Endometrial microvascular endothelial cells (primary cell): Measurements from ENCODE around the gene ITFG1. TPM values are rescaled to one million over a fixed set of nuclear protein-coding genes. Genes with fewer than 3 reads are reported as not detected.
"Not testable (repeated sequence)": the region's sequence is repeated elsewhere in the genome, so short reads cannot be mapped to it uniquely, and the experiment has no call there.

ENCODE experiments used
- in situ Hi-C: cut with HindIII; loops from 2 replicates; pipeline ENCODE4 v1.10.0; 2017; ENCODE audit warnings: low sequenced_read_pairs, low pct_unique_long_range_greater_than_20kb; ENCODE audit errors: inconsistent ontology term
- total RNA-seq: library from RNA; depleted of rRNA; stranded (reverse); fragments of >200 nt; gene quantifications from one replicate; pipeline ENCODE4 v1.2.3, GENCODE V29; 2015; ENCODE audit errors: inconsistent ontology term

ITFG1 gene
- total RNA-seq, 1 donor from 2014 or later = 44.6 TPM

DNA sequence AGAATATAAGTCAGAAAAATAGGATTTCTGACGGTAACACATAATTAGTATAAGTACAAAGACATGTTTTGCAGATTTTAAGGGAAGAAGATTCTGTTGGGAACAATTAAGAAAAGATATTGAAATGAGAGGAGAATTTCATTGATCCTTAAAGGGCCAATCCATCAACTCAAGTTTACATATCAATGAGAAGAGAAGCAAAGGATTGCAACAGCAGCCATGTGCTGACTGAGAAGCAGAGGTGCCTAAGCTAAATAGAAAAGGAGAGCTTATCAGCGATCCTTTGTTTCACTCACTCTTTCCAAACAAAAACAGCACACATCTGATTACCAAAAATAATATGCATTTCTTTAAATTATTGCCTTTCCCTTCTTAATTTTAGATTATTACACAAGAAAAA is 94.6 kb downstream of the ITFG1 start:
- in situ Hi-C loops = no loop called here

DNA sequence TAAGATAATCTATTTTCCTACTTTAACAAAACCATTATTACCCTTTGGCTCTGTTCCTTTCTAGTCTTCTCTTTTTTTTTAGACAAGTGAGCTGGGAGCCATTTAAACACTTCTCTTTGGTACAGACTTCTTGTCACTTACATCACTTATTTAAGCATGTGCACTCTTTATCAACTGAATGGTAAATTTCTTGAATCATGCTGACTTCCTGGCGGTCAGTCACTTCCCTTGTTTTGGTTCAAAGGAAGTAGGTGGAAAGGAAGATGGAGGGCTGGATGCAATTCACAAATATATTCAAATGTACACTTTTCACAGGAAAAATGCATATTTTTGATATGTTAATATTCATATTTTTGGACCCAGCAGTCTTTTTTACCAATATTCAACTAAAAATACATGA is 97.1 kb downstream of the ITFG1 start:
- in situ Hi-C loops = no loop called here

DNA sequence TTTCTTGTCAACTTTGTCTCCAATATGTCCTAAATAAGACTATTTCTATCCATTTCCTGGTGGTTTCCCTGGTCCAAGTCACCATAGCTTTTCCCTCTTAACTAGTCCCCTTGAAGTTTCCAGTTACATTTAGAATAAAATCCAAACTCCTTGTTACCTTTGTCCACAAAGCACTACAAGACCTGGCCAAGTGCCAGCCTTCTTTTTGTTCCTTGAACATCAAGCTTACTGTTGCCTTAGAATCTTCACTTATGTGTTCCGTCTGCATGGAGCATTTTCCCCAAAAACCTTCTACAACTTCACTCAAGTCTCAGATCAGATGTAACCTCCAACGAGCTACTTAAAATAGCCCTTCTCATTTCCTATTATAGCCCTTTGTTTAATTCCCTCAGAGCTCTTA is 101.4 kb downstream of the ITFG1 start:
- in situ Hi-C loops = no loop called here

DNA sequence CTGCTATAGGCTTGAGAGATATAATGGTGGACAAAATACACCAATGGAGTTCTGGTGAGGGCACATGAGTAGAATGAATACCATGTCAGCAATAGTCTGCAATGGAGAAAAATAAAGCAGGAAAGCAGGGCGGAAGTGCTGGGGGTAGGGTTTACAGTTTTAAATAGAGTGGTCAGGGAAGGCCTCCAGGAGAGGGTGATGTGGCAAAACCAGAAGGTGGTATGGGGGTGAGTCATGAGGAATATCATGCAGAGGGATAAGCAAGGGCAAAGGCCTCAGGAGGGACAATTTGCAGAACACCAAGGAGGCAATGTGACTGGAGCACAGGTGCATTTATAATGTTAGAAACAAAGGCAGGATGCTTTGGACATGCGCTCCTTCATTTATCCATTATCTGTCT is 102.0 kb downstream of the ITFG1 start:
- in situ Hi-C loops = no loop called here

DNA sequence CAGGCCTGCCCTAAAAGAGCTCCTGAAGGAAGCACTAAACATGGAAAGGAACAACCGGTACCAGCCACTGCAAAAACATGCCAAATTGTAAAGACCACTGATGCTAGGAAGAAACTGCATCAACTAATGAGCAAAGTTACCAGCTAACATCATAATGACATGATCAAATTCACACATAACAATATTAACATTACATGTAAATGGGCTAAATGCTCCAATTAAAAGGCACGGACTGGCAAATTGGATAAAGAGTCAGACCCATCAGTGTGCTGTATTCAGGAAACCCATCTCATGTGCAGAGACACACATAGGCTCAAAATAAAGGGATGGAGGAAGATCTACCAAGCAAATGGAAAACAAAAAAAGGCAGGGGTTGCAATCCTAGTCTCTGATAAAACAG is 111.8 kb downstream of the ITFG1 start:
- in situ Hi-C loops = not testable (repeated sequence)

DNA sequence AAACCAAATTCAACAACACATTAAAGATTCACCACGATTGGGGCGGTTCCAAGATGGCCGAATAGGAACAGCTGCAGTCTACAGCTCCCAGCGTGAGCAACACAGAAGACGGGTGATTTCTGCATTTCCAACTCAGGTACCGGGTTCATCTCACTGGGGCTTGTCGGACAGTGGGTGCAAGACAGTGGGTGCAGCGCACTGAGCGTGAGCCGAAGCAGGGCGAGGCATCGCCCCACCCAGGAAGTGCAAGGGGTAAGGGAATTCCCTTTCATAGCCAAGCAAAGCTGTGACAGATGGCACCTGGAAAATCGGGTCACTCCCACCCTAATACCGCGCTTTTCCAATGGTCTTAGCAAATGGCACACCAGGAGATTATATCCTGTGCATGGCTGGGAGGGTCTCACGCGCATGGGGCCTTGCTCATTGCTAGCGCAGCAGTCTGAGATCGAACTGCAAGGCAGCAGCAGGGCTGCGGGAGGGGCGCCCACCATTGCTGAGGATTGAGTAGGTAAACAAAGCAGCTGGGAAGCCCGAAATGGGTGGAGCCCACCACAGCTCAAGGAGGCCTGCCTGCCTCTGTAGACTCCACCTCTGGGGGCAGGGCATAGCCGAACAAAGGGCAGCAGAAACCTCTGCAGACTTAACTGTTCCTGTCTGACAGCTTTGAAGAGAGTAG is 113.7 kb downstream of the ITFG1 start:
- in situ Hi-C loops = not testable (repeated sequence)

DNA sequence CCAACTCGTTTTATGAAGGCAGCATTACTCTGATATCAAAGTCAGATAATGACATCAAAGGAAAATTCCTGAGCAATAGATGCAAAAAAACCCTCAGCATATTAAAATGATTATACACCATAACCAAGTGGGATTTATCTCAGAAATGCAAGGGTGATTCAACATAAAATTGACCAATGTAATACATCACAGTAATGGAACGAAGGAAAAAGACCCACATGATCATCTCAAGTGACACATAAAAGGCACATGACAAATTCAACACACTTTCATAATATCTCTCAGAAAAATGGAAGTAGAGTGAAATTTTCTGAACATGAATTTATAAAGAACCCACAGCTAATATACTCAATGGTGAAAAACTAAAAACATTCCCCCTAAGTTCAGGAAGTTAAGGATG is 118.8 kb downstream of the ITFG1 start:
- in situ Hi-C loops = no loop called here

DNA sequence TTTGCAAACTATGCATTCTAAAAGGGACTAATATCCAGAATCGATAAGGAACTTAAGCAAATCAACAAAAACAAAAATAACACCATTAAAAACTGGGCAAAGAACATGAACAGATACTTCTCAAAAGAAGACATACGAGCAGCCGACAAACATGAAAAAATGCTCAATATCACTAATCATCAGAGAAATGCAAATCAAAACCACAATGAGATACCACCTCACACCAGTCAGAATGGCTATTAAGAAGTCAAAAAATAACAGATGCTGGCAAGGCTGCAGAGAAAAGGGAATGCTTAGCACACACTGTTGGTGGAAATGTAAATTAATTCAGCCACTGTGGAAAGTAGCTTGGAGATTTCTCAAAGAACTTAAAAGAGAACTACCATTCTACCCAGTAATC is 130.3 kb downstream of the ITFG1 start:
- in situ Hi-C loops = not testable (repeated sequence)

DNA sequence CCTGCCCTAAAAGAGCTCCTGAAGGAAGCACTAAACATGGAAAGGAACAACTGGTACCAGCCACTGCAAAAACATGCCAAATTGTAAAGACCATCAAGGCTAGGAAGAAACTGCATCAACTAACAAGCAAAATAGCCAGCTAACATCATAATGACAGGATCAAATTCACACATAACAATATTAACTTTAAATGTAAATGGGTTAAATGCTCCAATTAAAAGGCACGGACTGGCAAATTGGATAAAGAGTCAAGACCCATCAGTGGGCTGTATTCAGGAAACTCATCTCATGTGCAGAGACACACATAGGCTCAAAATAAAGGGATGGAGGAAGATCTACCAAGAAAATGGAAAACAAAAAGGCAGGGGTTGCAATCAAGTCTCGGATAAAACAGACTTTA is 136.6 kb downstream of the ITFG1 start:
- in situ Hi-C loops = not testable (repeated sequence)

DNA sequence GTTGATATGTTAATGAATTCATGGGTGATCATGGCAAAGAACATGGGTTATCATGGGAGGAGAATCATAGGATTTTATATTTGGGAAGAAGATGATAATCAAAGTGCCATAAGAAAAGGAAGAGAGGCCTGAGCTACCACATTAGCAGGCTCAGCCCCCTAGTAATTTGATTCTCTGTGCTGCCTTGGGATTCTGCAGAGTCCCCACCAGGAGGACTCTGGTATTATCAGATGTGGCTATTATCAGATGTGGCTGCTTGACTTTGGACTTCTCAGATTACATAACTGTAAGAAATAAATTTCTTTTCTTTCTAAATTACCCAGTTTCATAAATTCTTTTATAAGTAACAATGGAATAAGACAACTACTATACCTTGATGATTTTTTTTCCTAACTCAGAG is 137.6 kb downstream of the ITFG1 start:
- in situ Hi-C loops = no loop called here

DNA sequence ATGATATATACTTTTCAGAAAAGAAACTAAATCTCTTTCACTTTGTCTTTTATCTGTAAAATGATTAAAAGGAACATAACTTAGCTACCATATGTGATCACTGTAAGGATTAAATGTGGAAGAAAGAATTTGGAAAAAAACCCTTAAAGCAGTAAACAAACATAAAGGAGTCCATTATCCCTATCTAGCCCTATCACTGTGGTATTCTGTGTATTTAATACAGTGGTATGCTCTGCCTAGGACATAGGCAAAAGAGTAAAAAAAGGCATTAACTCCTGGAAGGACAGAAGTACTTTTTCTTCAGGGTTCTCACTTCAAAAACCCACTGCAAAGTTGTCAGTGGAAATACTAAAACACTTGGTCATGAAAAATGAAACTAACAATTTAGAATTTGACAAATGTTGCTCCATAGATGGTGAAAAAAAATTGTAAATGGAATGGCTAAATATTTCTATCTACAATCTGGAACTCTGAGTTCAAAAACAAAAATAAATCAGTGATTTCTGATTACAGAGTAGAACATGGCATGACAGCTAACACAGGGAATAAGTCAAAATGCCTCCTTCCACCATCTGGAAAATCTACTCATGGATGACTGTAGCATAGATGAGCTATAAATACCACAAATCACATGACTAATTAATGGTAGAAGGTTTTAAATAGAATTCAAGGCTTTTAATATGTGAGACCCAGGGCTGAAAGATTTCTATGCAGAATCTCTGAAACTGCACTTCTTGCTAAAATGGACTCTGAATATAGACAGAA is 140.1 kb downstream of the ITFG1 start:
- in situ Hi-C loops = no loop called here

DNA sequence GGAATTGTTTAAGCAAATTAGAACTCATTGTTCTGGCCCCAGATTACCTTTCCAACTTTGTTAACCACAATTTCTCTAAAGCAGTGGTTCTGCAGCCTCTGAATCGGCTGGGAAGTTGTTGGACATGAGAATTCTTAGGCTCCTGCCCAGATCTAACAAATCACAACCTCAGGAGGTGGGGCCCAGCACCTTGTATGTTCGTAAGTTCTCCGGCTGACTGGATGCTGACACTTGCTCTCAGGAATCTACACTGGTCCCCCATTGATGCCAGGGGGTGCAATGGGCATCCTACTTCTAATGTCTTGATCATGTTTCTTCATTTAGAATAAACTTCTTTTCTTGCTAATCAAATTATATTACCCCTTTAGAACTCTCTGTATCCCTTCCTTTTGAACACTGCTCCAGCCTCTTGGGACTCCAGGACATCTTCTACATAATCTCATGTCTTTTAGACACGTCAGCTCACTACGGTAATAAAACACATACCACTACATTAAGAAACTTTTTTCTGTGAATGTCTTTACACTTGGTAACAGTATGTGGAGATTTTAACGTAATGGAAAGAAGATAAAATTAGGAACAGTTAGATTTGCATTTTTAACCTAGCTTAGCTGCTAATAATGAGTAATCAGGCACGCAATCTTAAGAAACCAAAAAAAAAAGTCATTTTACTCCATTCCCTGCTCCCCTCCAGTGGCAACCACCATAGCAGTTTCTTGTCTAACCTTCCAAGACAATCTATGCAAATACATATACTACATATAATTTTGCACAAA is 143.2 kb downstream of the ITFG1 start:
- in situ Hi-C loops = no loop called here

DNA sequence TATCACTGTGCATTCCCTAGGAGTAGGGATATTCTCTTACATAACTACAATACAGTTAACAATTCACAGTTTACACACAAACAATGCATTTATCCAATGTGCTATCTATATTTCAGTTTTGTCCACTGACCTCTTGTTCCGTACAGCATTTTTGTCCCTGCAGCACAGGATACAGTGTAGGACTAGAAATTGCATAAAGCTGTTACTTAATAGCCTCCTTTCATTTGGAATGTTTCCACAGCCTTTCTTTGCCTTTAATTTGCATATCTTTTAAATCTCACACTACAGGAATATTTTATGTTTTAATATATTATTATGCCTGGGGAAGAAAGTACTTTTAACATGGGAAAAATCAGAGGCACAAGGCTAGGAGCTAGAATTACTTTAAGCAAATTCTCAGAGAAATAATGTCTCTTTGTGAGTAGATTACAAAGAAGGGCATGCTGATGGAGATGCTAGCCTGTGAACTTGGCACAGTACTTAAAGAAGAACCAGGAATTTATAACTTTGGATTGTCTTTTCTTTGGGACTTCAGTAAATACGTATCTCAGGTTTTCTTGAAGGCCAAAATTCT is 144.3 kb downstream of the ITFG1 start:
- in situ Hi-C loops = no loop called here

DNA sequence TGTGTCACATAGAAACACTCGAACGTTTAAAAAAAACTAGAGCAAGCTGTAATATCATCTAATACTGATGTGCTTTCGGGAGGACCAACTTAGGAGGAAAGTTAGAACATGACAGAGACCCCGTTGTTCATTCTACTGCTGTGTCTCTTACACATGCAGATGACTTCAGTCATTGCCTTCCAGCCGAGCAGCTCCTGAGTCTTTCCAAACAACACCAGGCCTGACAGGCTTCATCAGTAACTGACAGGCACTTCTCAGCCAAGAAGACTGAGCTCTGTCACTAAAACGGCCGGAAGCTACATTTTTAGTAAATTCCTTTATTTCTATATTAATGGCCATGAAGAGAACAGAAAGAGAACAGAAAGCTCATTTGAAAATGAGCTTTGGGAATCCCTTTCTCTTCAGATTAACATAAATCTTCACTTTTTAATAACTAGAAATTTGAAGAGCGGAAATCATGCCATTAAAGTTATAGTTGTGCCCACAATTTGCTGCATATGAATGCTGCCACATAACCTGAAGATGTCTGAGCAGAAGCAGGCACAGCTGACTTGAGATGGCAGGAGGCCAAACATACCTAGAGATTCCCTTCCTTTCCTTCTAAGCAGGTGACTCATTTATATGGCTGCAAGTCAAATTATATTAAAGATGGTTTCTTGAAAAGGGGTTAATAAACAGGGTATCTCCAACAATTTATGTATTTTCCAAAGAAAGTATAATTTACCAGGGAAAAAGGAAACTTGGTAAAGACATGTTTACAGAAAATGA is 148.9 kb downstream of the ITFG1 start:
- in situ Hi-C loops = no loop called here

DNA sequence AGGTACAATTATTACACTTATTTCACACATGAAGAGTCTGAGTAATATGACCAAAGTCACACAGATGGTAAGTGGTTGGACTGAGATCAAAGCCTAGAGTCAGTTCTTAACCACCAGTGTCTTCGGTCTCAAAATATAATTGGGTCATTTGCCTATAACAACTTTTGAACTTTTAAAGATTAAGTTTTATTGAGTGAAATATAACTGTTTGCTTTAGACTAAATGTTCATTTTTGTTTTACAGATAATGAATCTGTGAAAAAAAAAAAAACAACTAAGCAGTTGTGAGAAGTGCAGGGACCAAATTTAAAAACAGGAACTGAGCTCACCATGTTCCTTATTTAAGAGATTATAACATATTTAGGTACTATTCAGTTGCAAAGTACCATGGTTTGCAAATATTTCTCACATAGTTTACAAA is 150.1 kb downstream of the ITFG1 start:
- in situ Hi-C loops = no loop called here

DNA sequence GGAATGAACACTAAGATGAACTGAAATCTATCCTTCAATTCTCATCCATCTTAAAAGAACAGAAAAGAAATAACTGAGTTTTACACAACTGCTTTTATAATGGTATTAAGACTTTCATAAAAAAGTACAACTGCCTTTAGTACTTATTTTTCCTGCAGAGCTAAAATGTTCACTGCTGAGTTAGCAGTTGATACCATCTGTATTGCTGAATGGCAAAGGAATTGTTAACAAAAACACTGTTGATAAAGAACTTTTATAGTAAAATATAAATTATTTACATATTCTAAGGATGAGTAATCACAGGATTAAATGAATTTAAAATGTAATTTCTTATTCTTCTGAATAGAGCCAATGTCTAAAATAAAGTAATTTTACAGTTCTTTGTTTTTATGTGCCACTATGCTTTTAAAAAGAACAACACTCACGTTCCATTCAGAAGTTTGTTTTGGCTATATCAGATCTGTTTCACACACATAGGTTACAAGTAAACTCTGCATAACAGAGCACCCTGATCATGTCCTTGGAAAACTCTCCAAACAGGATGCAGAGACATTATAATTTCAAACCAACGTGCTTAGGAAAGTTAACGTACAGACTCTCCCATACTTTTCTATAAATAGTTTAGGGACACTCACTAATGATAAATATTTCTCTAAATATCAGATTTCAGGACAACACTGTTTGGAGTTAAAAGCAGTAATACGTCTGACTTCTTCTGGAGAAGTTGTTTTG is 151.1 kb downstream of the ITFG1 start:
- in situ Hi-C loops = no loop called here

DNA sequence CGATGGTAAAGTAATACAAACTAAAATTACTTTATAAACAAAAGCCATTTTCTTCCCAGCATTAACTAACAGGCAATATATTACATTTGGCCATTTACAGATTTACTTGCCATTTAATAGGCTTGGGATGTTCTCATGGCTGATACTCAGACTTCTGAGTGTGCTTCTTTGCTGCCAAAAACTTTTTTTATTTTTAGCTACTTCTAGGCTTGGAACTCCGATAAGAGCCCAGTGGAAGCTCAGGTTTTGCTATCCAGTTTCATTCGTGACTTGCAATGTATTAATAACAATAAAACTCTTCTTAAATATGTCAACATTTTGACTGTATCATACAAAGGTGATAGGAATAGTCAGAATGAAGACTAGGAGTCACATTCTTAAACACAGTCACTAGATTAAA is 152.3 kb downstream of the ITFG1 start:
- in situ Hi-C loops = no loop called here

DNA sequence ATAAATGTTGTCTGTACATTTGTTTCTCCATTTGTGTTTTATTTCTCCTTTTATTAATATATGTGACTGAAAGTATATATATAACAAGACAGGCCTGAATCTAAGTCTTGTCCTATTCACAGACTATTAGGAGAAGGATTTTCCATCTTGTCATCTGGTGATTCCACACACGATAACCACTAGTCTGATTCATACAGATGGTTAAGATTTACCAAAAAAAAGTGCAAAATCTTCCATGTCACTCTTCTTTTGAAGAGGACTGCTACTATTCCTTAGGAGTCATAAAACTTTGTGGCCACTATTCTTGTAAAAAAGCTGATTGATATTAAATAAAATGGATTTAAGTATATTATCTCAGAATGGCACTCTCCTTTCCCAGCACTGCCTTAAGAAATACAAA is 156.3 kb downstream of the ITFG1 start:
- in situ Hi-C loops = no loop called here
